Measurements from ENCODE around the gene NUDT1. TPM values are rescaled to one million over a fixed set of nuclear protein-coding genes. Genes with fewer than 3 reads are reported as not detected.

Gene NUDT1
- total RNA-seq, 1 experiment from 2014 or later: 47.4 TPM

DNA sequence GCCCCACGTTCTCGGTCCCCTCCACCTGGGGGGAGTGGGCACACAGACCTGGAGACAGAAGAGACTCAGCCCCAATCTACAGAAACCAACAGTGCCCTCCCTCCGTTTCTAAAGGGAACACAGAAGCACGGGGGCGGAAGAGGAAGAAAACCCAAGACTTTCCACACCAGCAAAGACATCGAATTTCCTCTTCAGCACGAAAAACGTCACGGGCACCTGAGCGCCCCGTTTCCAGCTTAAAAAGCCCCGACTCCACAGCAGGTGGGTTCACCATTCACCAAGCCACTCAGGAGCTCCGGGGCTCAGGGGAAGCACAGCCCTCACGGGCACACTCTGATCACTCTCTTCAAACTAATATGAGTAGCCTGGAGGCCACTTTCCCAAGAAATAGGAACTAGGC is 19.6 kb downstream of the NUDT1 start:
- Histone ChIP-seq H3K36me3 (ENCODE audit: control insufficient read depth in 1 of 2, insufficient read depth in 2 of 2, low read length in 2 of 2) (no peaks in the 10 kb centered on the region; a peak in 1 of 4 replicates), H3K4me2 (ENCODE audit: low read length) (no peak overlapping the region), H3K79me2 (ENCODE audit: insufficient read depth, low read length) (no peaks in the 10 kb centered on the region), H3K9me3 (ENCODE audit: control insufficient read depth in 1 of 2, insufficient read depth in 1 of 2, low read depth in 1 of 2, low read length in 2 of 2) (no peaks in the 10 kb centered on the region), H4K20me1 (ENCODE audit: insufficient read depth) (no peaks in the 10 kb centered on the region), H3K4me1 (ENCODE audit: control insufficient read depth in 1 of 2, insufficient read depth in 2 of 2, low read length in 2 of 2) (peaks cover 0 to under 1% of the 10 kb centered on the region in 2 experiments; a peak in 1 of 4 replicates), H3K9ac (ENCODE audit: low read length) (no peak overlapping the region), H3K4me3 (replicated peaks in 1 of 2; ENCODE audit: low read depth in 1 of 2, low read length in 2 of 2) (no peak overlapping the region), H3K27me3 (ENCODE audit: insufficient read depth, low read length) (no peaks in the 10 kb centered on the region), H2AFZ (ENCODE audit: low read depth, low read length, poor library complexity, severe bottlenecking) (no peak overlapping the region), H3K9me2 (ENCODE audit: insufficient read depth) (no peaks in the 10 kb centered on the region), H3K27ac (ENCODE audit: low read depth, low read length) (no peak overlapping the region)
- ATAC-seq: no peak
- no peak for DNase-seq (ENCODE audit: low read depth, low spot score)
- no TSS peak for BruUV-seq (replicated peaks)
- ChIA-PET RAD21 (ENCODE audit: low non-redundant PET in 1 of 2, low total read pairs in 2 of 2, uncharacterized antibody in 2 of 2, unreplicated experiment in 2 of 2) (no interaction called here), POLR2A (no interaction called here), CTCF (no interaction called here)
- TF ChIP-seq, protein P1, sequence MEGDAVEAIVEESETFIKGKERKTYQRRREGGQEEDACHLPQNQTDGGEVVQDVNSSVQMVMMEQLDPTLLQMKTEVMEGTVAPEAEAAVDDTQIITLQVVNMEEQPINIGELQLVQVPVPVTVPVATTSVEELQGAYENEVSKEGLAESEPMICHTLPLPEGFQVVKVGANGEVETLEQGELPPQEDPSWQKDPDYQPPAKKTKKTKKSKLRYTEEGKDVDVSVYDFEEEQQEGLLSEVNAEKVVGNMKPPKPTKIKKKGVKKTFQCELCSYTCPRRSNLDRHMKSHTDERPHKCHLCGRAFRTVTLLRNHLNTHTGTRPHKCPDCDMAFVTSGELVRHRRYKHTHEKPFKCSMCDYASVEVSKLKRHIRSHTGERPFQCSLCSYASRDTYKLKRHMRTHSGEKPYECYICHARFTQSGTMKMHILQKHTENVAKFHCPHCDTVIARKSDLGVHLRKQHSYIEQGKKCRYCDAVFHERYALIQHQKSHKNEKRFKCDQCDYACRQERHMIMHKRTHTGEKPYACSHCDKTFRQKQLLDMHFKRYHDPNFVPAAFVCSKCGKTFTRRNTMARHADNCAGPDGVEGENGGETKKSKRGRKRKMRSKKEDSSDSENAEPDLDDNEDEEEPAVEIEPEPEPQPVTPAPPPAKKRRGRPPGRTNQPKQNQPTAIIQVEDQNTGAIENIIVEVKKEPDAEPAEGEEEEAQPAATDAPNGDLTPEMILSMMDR (IDR thresholded peaks at IDR 0.05 in 2 of 3, conservative IDR thresholded peaks at IDR 0.05 in 1 of 3; ENCODE audit: borderline replicate concordance in 1 of 3, insufficient read depth in 1 of 3, low read depth in 2 of 3, low read length in 2 of 3): no peak
- TF ChIP-seq FOSL1 (IDR thresholded peaks at IDR 0.05; ENCODE audit: low read depth) (no peak), ELF1 (IDR thresholded peaks at IDR 0.05; ENCODE audit: borderline replicate concordance, low read depth) (no peak), TCF7L2 (IDR thresholded peaks at IDR 0.05; ENCODE audit: borderline replicate concordance, extremely low read depth, insufficient read depth, insufficient read length) (no peak), CEBPB (IDR thresholded peaks at IDR 0.05; ENCODE audit: low read depth) (no peak), YY1 (IDR thresholded peaks at IDR 0.05; ENCODE audit: extremely low read depth, insufficient replicate concordance, low read depth, low read length) (no peak), EZH2 (IDR thresholded peaks at IDR 0.05) (no peak), SIN3A (IDR thresholded peaks at IDR 0.05; ENCODE audit: low read depth) (no peak), EZH2phosphoT487 (IDR thresholded peaks at IDR 0.05; ENCODE audit: borderline replicate concordance) (no peak), JUND (IDR thresholded peaks at IDR 0.05) (no peak), POLR2AphosphoS5 (IDR thresholded peaks at IDR 0.05; ENCODE audit: low read depth, low read length) (no peak), RAD21 (IDR thresholded peaks at IDR 0.05; ENCODE audit: low read depth) (no peak), ZFX (IDR thresholded peaks at IDR 0.05) (no peak), SRF (IDR thresholded peaks at IDR 0.05; ENCODE audit: low read depth) (no peak)
- TF ChIP-seq, protein P2, sequence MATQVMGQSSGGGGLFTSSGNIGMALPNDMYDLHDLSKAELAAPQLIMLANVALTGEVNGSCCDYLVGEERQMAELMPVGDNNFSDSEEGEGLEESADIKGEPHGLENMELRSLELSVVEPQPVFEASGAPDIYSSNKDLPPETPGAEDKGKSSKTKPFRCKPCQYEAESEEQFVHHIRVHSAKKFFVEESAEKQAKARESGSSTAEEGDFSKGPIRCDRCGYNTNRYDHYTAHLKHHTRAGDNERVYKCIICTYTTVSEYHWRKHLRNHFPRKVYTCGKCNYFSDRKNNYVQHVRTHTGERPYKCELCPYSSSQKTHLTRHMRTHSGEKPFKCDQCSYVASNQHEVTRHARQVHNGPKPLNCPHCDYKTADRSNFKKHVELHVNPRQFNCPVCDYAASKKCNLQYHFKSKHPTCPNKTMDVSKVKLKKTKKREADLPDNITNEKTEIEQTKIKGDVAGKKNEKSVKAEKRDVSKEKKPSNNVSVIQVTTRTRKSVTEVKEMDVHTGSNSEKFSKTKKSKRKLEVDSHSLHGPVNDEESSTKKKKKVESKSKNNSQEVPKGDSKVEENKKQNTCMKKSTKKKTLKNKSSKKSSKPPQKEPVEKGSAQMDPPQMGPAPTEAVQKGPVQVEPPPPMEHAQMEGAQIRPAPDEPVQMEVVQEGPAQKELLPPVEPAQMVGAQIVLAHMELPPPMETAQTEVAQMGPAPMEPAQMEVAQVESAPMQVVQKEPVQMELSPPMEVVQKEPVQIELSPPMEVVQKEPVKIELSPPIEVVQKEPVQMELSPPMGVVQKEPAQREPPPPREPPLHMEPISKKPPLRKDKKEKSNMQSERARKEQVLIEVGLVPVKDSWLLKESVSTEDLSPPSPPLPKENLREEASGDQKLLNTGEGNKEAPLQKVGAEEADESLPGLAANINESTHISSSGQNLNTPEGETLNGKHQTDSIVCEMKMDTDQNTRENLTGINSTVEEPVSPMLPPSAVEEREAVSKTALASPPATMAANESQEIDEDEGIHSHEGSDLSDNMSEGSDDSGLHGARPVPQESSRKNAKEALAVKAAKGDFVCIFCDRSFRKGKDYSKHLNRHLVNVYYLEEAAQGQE (IDR thresholded peaks at IDR 0.05; ENCODE audit: low read depth): no peak
- TF ChIP-seq, protein P3, sequence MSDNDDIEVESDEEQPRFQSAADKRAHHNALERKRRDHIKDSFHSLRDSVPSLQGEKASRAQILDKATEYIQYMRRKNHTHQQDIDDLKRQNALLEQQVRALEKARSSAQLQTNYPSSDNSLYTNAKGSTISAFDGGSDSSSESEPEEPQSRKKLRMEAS (IDR thresholded peaks at IDR 0.05): no peak
- TF ChIP-seq, protein P4, sequence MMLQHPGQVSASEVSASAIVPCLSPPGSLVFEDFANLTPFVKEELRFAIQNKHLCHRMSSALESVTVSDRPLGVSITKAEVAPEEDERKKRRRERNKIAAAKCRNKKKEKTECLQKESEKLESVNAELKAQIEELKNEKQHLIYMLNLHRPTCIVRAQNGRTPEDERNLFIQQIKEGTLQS (IDR thresholded peaks at IDR 0.05): no peak
- intact Hi-C loops (cut with micrococcal nuclease): no loop called here
